T-helper 22 cell (primary cell): ENCODE data around the gene RIPOR2.
"Not testable (repeated sequence)": the region's sequence is repeated elsewhere in the genome, so short reads cannot be mapped to it uniquely, and the experiment has no call there.

Experiments used
- DNase-seq: peaks from one replicate; pipeline ENCODE4 v3.0.0-alpha.2; 2020; ENCODE audit warnings: low read depth

Gene RIPOR2

DNA sequence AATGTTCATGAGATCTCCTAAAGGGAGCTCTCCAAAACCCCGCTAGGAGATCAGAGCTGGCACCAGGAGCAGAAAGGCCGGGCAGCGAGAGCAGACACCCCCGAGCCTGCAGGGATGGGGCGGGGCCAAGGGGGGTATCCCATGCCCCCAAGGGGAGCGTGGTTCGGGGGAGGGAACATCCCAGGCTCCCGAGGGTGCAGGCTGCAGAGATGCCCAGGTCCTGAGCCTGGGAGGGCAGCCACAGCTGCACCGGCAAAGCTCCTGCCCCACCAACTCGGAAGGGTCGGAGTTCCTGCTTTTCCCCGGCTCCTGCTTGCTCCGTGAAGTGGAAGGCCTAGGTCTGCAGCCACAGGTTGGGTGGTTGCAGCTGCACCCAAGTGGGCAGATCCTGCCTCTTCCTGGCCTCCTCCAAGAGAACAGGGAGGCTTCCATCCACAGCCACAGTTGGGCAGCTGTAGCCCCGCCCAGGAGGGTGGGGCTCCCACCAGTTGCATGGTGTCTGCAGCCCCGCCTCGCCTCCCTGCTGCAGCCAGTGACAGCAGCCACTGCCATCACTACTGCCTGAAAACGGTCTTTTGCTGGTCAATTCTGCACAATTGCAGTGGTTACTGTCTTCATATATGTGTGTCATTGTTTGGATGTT lies 174.4 kb downstream of the RIPOR2 start:
- no peak for DNase-seq

DNA sequence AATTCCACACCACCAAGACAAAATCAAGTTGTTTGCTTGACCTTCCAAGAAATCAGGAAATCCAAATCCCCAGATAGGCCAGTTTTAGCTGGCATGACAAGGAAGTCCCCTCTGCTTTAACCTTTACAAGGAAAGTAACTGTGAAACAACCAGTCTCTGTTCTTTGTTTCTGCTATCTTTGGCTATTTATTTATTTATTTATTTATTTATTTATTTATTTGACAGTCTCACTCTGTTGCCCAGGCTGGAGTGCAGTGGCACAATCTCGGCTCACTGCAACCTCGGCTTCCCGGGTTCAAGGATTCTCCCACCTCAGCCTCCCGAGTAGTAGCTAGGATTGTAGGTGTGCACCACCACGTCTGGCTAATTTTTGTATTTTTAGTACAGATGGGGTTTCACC lies 175.6 kb downstream of the RIPOR2 start:
- DNase-seq, result no peak

DNA sequence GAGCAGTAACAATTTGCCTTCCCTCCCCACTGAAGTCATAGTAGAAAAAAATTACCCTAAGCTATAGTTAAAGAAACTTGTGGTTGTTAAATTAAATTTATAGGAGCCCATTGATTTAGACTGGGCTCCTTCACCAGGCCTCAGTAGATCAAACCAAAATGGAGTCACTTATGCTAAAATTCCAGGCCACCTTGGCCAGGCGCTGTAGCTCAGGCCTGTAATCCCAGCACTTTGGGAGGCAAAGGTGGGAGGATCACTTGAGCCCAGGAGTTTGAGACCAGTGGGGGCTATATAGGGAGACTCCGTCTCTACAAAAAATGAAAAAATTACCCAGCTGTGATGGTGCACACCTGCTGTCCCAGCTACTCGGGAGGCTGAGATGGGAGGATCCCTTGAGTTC lies 176.0 kb downstream of the RIPOR2 start:
- no peak for DNase-seq

DNA sequence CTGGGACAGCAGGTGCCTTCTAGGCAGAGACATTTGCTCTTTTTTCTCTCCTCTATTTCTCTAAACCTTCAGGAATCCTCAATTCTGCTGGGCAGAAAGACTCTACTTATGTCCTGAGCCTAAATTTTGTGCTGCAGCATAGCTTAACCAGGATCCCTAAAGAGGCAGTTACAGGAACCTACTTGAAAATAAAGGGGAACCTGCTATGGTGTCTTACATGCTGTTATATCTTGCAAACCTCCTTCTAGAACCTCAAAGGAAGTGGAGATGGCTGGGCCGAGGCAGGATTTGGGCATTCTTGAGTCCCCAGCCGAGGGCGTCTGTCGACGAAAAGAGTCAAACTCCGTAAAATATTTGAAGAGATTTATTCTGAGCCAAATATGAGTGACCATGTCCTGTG lies 178.1 kb downstream of the RIPOR2 start:
- DNase-seq, result no peak

DNA sequence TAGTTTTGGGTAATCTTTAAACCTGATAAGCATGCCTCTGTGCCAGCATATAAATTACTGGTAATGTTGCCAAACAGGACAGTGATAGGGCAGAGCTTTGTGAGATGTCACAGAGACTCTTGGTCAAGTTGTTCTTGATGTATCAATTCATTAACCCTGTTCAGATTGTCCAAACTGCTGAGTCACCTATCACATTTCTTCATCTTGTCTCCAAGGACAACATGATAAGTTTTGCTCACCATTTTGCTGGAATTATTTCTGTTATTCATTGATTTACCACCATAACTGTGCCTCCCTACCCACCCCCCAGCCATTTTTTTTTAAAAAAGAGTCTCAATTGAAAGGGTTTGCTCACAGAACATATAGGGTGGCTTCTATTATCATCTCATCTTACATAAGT lies 180.5 kb downstream of the RIPOR2 start:
- DNase-seq, result no peak

DNA sequence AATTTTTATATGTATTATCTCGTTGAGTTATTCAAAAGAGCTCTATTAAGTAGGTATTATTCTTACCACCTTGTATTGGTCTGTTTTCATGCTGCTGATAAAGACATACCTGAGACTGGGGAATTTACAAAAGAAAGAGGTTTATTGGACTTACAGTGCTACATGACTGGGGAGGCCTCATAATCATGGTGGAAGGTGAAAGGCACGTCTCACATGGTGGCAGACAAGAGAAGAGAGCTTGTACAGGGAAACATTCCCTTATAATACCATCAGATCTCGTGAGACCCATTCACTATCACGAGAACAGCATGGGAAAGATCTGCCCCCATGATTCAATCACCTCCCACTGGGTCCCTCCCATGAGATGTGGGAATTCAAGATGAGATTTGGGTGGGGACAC lies 181.4 kb downstream of the RIPOR2 start:
- DNase-seq, result not testable (repeated sequence)
